Panc1 (cell line): ENCODE measurements around the gene GGTA1. TPM values are rescaled to one million over a fixed set of nuclear protein-coding genes. Genes with fewer than 3 reads are reported as not detected.

Experiments
- ATAC-seq: fragments of 200-7000 bp; cut with Tn5 transposase; 2 replicates; pipeline ENCODE4 v1.9.1; 2020; ENCODE audit warnings: mild to moderate bottlenecking, moderate library complexity
- BruUV-seq: library from RNA; stranded (reverse); fragments of 400-500 nt; replicated peaks from 2 replicates; lab custom pipeline; 2021; lab: Mats Ljungman, UMichigan
- CTCF ChIA-PET: fragments of 300-600 bp; sonication (Branson Sonifier 250); formaldehyde crosslinking; loops from one replicate; lab custom pipeline; 2022; ENCODE audit warnings: antibody characterized with exemption; lab: Charles Lee
- POLR2A ChIA-PET: fragments of 300-600 bp; sonication (Branson Sonifier 250); formaldehyde crosslinking; loops from one replicate; lab custom pipeline; 2022; ENCODE audit warnings: antibody characterized with exemption; lab: Charles Lee
- DNase-seq: peaks from one replicate; pipeline ENCODE4 v3.0.0-alpha.2; 2010; ENCODE audit warnings: low read depth, low spot score
- H3K27ac ChIP-seq: 2 replicates; pipeline ENCODE4 v1.5.1; 2011; ENCODE audit warnings: mild to moderate bottlenecking, low read length, inconsistent platforms
- H3K27me3 ChIP-seq: fragments of 200-500 bp; sonication (Bioruptor generic); 2 replicates; pipeline ENCODE4 v1.6.0; 2014; ENCODE audit warnings: low read length, inconsistent platforms; ENCODE audit not compliant: control insufficient read depth, insufficient read depth
- H3K36me3 ChIP-seq: fragments of 200-500 bp; sonication (Bioruptor generic); 2 replicates; pipeline ENCODE4 v1.5.1; 2014; ENCODE audit warnings: inconsistent platforms, mild to moderate bottlenecking, low read length, moderate library complexity; ENCODE audit not compliant: control insufficient read depth, insufficient read depth
- H3K4me1 ChIP-seq: 2 replicates; pipeline ENCODE4 v1.5.1; 2011; ENCODE audit warnings: inconsistent platforms, mild to moderate bottlenecking, low read length, moderate library complexity; ENCODE audit not compliant: control insufficient read depth, insufficient read depth
- H3K4me3 ChIP-seq, 2 experiments: 2 replicates each; pipeline ENCODE4 v1.5.1; 2011 to 2012; ENCODE audit warnings: low read depth in 2 of 2, low read length in 2 of 2, mild to moderate bottlenecking in 2 of 2, inconsistent platforms in 1 of 2, moderate library complexity in 1 of 2
- H3K9me3 ChIP-seq: fragments of 200-500 bp; sonication (Bioruptor generic); 2 replicates; pipeline ENCODE4 v1.5.1; 2014; ENCODE audit warnings: low read depth, mild to moderate bottlenecking, inconsistent platforms, low read length, moderate library complexity; ENCODE audit not compliant: control insufficient read depth, insufficient read depth
- POLR2AphosphoS5 ChIP-seq: IDR thresholded peaks from 2 replicates; pipeline ENCODE4 v1.6.1; 2012; ENCODE audit warnings: mild to moderate bottlenecking, low read depth, low read length, moderate library complexity
- REST ChIP-seq, 2 experiments: IDR thresholded peaks; 2 replicates each; pipeline ENCODE4 v1.6.1; 2011 to 2012; ENCODE audit warnings: low read depth in 2 of 2, control low read depth in 1 of 2, low read length in 1 of 2, mild to moderate bottlenecking in 1 of 2, moderate library complexity in 1 of 2; ENCODE audit not compliant: insufficient read depth in 1 of 2
- SIN3A ChIP-seq: IDR thresholded peaks from 2 replicates; pipeline ENCODE4 v1.6.1; 2012; ENCODE audit warnings: low read depth, mild to moderate bottlenecking, low read length, moderate library complexity, borderline replicate concordance; ENCODE audit not compliant: insufficient read depth
- TCF7L2 ChIP-seq: IDR thresholded peaks from 2 replicates; pipeline ENCODE4 v1.6.1; 2011; ENCODE audit warnings: mild to moderate bottlenecking, low read depth, low read length, inconsistent platforms
- in situ Hi-C: cut with HindIII; loops from 2 replicates; pipeline ENCODE4 v1.10.0; 2016; ENCODE audit warnings: low sequenced_read_pairs, low pct_unique_long_range_greater_than_20kb
- intact Hi-C: fragments of 100-400 bp; cut with micrococcal nuclease; formaldehyde crosslinking; loops from one replicate; pipeline ENCODE4 v1.10.0; 2022; ENCODE audit not compliant: unreplicated experiment
- total RNA-seq: library from RNA; stranded (reverse); gene quantifications from one replicate; pipeline ENCODE4 v1.2.1, GENCODE V29; 2021; ENCODE audit not compliant: unreplicated experiment
- TF ChIP-seq, protein P1 (sequence below): fragments of 450-650 bp; IDR thresholded peaks from 2 replicates; pipeline ENCODE4 v1.5.1; 2017; ENCODE audit warnings: mild to moderate bottlenecking

GGTA1 gene
- total RNA-seq, 1 experiment from 2014 or later: not detected

DNA sequence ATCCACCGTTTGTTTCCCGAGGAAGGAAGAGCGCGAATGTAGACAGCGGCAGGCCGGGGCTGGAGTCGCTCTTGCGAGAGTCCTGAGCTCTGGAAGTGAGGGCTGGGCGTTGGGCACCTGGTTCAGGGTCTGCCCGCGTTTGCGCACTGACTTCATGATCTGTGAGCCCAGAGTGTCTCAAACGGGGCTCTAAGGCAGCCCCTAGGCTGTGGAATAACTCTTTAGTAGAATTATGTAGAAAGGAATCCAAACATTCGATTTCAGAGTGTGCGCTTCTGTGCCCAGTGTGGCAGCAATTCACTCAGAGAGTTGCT, 478 bp upstream of the GGTA1 start:
- H3K27ac ChIP-seq: no peak overlapping the region
- ChIA-PET POLR2A (interaction anchor here (0.6 kb wide), 1 partner anchor 11 kb away, joined by 6 read pairs; no protein-coding TSS in a partner anchor), CTCF (interaction anchor here (0.6 kb wide), 1 partner anchor 20 kb away, joined by 9 read pairs; no protein-coding TSS in a partner anchor)
- H3K27me3 ChIP-seq: no peaks in the 10 kb centered on the region
- TF ChIP-seq POLR2AphosphoS5 (no peak), TCF7L2 (no peak), REST (IDR thresholded peaks at IDR 0.05; ENCODE audit: insufficient read depth in 1 of 2, low read depth in 2 of 2, low read length in 1 of 2) (no peak), SIN3A (no peak)
- TF ChIP-seq, protein P1, sequence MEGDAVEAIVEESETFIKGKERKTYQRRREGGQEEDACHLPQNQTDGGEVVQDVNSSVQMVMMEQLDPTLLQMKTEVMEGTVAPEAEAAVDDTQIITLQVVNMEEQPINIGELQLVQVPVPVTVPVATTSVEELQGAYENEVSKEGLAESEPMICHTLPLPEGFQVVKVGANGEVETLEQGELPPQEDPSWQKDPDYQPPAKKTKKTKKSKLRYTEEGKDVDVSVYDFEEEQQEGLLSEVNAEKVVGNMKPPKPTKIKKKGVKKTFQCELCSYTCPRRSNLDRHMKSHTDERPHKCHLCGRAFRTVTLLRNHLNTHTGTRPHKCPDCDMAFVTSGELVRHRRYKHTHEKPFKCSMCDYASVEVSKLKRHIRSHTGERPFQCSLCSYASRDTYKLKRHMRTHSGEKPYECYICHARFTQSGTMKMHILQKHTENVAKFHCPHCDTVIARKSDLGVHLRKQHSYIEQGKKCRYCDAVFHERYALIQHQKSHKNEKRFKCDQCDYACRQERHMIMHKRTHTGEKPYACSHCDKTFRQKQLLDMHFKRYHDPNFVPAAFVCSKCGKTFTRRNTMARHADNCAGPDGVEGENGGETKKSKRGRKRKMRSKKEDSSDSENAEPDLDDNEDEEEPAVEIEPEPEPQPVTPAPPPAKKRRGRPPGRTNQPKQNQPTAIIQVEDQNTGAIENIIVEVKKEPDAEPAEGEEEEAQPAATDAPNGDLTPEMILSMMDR: no peak
- H3K9me3 ChIP-seq: no peaks in the 10 kb centered on the region
- no peak for DNase-seq
- intact Hi-C loops: no loop called here
- peaks cover 3% of the 10 kb centered on the region; the same call in 1 of the 2 replicates for H3K4me1 ChIP-seq
- peak overlapping the region; percentile 42 to 49 for H3K4me3 ChIP-seq
- no peak for ATAC-seq
- in situ Hi-C loops: no loop called here
- H3K36me3 ChIP-seq: no peaks in the 10 kb centered on the region
- BruUV-seq: no TSS peak

GRCh38 chr9:121499177-121499426, 542 bp downstream of the GGTA1 start:
- no peak overlapping the region for H3K27ac ChIP-seq
- TF ChIP-seq TCF7L2 (no peak), REST (IDR thresholded peaks at IDR 0.05; ENCODE audit: insufficient read depth in 1 of 2, low read depth in 2 of 2, low read length in 1 of 2) (no peak), POLR2AphosphoS5 (no peak), SIN3A (no peak)
- TF ChIP-seq, protein P1: no peak
- ChIA-PET CTCF (no interaction called here), POLR2A (no interaction called here)
- no peaks in the 10 kb centered on the region for H3K27me3 ChIP-seq
- DNase-seq (no peak), ATAC-seq (peak; percentile 14)
- in situ Hi-C loops (no loop called here), intact Hi-C loops (no loop called here)
- H3K36me3 ChIP-seq: no peaks in the 10 kb centered on the region
- no TSS peak for BruUV-seq
- no peaks in the 10 kb centered on the region for H3K9me3 ChIP-seq
- H3K4me1 ChIP-seq: peaks cover 3% of the 10 kb centered on the region; the same call in 1 of the 2 replicates
- peak overlapping the region; percentile 42 to 49 for H3K4me3 ChIP-seq
